BJ (cell line): Measurements from ENCODE around the gene LHPP. TPM values are rescaled to one million over a fixed set of nuclear protein-coding genes. Genes with fewer than 3 reads are reported as not detected.

Source experiments
- CTCF ChIA-PET: fragments of 350-600 bp; formaldehyde crosslinking; extraction: SDS; loops from one replicate; lab custom pipeline; 2021; ENCODE audit warnings: antibody characterized with exemption, inconsistent platforms; lab: Yijun Ruan, JAX
- POLR2A ChIA-PET: fragments of 300-600 bp; sonication (Branson Sonifier 250); formaldehyde crosslinking; extraction: SDS; loops from one replicate; lab custom pipeline; 2021; ENCODE audit warnings: antibody characterized with exemption; lab: Charles Lee
- DNase-seq: peaks from one replicate; pipeline ENCODE4 v3.0.0-alpha.2; 2011; ENCODE audit warnings: low read depth
- H3K27me3 ChIP-seq: 2 replicates; pipeline ENCODE4 v1.6.0; 2011; ENCODE audit warnings: low read length; ENCODE audit not compliant: control insufficient read depth, insufficient read depth
- H3K36me3 ChIP-seq: 2 replicates; pipeline ENCODE4 v1.5.1; 2011; ENCODE audit warnings: low read length; ENCODE audit not compliant: control insufficient read depth, insufficient read depth
- H3K4me3 ChIP-seq: 2 replicates; pipeline ENCODE4 v1.5.1; 2011; ENCODE audit warnings: low read depth, mild to moderate bottlenecking, control low read depth, low read length
- CTCF ChIP-seq: IDR thresholded peaks from 2 replicates; pipeline ENCODE4 v1.5.1; 2011; ENCODE audit warnings: low read depth, mild to moderate bottlenecking, control low read depth, inconsistent platforms, low read length, moderate library complexity; ENCODE audit not compliant: insufficient read depth
- polyA plus RNA-seq: library from polyadenylated mRNA; depleted of rRNA; stranded (reverse); fragments of >200 nt; gene quantifications from 2 replicates; pipeline ENCODE4 v1.2.3, GENCODE V29; 2011

Gene LHPP
- polyA plus RNA-seq, 1 experiment, result 23.8 TPM

GRCh38 chr10:124589491-124590041, 127.9 kb downstream of the LHPP start:
- Histone ChIP-seq H3K36me3 (no peaks in the 10 kb centered on the region), H3K4me3 (no peak overlapping the region), H3K27me3 (peaks cover 2% of the 10 kb centered on the region; the same call in 1 of the 2 replicates)
- ChIA-PET CTCF (no interaction called here), POLR2A (no interaction called here)
- no peak for DNase-seq
- no peak for TF ChIP-seq CTCF

- Histone ChIP-seq H3K27me3 (peaks cover 2% of the 10 kb centered on the region; the same call in 1 of the 2 replicates), H3K4me3 (no peak overlapping the region), H3K36me3 (no peaks in the 10 kb centered on the region)
- POLR2A ChIA-PET, result no interaction called here
- no peak for DNase-seq
- CTCF ChIA-PET, result no interaction called here
- TF ChIP-seq CTCF, result no peak
These were observed 128.8 kb downstream of the LHPP start for GRCh38 chr10:124590216-124591122.

GRCh38 chr10:124591123-124591495, 129.5 kb downstream of the LHPP start:
- Histone ChIP-seq H3K36me3 (no peaks in the 10 kb centered on the region), H3K4me3 (no peak overlapping the region), H3K27me3 (peaks cover 2% of the 10 kb centered on the region; the same call in 1 of the 2 replicates)
- no peak for DNase-seq
- ChIA-PET POLR2A (no interaction called here), CTCF (no interaction called here)
- TF ChIP-seq CTCF, result no peak

GRCh38 chr10:124592101-124592500, 130.5 kb downstream of the LHPP start:
- H3K36me3 ChIP-seq, result no peaks in the 10 kb centered on the region
- TF ChIP-seq CTCF, result no peak
- DNase-seq, result no peak
- POLR2A ChIA-PET, result no interaction called here
- CTCF ChIA-PET, result no interaction called here
- no peak overlapping the region for H3K4me3 ChIP-seq
- peaks cover 2% of the 10 kb centered on the region; the same call in 1 of the 2 replicates for H3K27me3 ChIP-seq

- no peak for DNase-seq
- CTCF ChIA-PET, result no interaction called here
- Histone ChIP-seq H3K27me3 (peaks cover 2% of the 10 kb centered on the region; the same call in 1 of the 2 replicates), H3K4me3 (no peak overlapping the region), H3K36me3 (no peaks in the 10 kb centered on the region)
- POLR2A ChIA-PET, result no interaction called here
- TF ChIP-seq CTCF, result no peak
These were observed 131.3 kb downstream of the LHPP start for GRCh38 chr10:124592736-124593430.
